RWPE2 (cell line): Measurements from ENCODE around the gene VPS8.

ENCODE experiments used
- ATAC-seq: fragments of 200-7000 bp; cut with Tn5 transposase; 3 replicates; pipeline ENCODE4 v1.9.1; 2021; ENCODE audit warnings: low read depth
- DNase-seq: peaks from one replicate; pipeline ENCODE4 v3.0.0-alpha.2; 2020; ENCODE audit warnings: low spot score
- H3K27ac ChIP-seq: fragments of 450-650 bp; 2 replicates; pipeline ENCODE4 v1.5.1; 2017; ENCODE audit warnings: mild to moderate bottlenecking; ENCODE audit not compliant: poor library complexity, severe bottlenecking
- H3K27me3 ChIP-seq: fragments of 250-450 bp; sonication (Bioruptor Pico); 2 replicates; pipeline ENCODE4 v1.5.1; 2021; ENCODE audit warnings: mild to moderate bottlenecking, moderate library complexity; ENCODE audit not compliant: insufficient read depth, poor library complexity, severe bottlenecking
- H3K36me3 ChIP-seq: fragments of 250-450 bp; sonication (Bioruptor Pico); 2 replicates; pipeline ENCODE4 v1.5.1; 2020; ENCODE audit warnings: low read depth, mild to moderate bottlenecking, moderate library complexity
- H3K4me1 ChIP-seq: fragments of 250-450 bp; sonication (Bioruptor Pico); 2 replicates; pipeline ENCODE4 v1.5.1; 2021; ENCODE audit warnings: mild to moderate bottlenecking, moderate library complexity; ENCODE audit not compliant: insufficient read depth, poor library complexity, severe bottlenecking
- H3K4me3 ChIP-seq: fragments of 250-450 bp; sonication (Bioruptor Pico); 2 replicates; pipeline ENCODE4 v1.5.1; 2021; ENCODE audit warnings: mild to moderate bottlenecking, moderate library complexity; ENCODE audit not compliant: severe bottlenecking
- H3K9me3 ChIP-seq: fragments of 250-450 bp; sonication (Bioruptor Pico); 2 replicates; pipeline ENCODE4 v1.5.1; 2021; ENCODE audit warnings: mild to moderate bottlenecking, moderate library complexity; ENCODE audit not compliant: severe bottlenecking
- TF ChIP-seq, protein P1 (sequence below): fragments of 450-650 bp; IDR thresholded peaks from one replicate; pipeline ENCODE4 v1.5.1; 2017; ENCODE audit warnings: mild to moderate bottlenecking, moderate library complexity; ENCODE audit not compliant: poor library complexity, severe bottlenecking

VPS8 gene

GRCh38 chr3:184811999-184812661, at the start of gene VPS8:
VPS8 (plus strand) TSS chr3:184812166; CDS start chr3:184824633, 12,467 bp downstream.
- Histone ChIP-seq H3K4me1 (no peaks in the 10 kb centered on the region), H3K36me3 (no peaks in the 10 kb centered on the region), H3K27ac (no peak within 1 kb of the TSS), H3K27me3 (no peaks in the 10 kb centered on the region), H3K4me3 (peak within 1 kb of the TSS; percentile 95), H3K9me3 (no peaks in the 10 kb centered on the region)
- TF ChIP-seq, protein P1, sequence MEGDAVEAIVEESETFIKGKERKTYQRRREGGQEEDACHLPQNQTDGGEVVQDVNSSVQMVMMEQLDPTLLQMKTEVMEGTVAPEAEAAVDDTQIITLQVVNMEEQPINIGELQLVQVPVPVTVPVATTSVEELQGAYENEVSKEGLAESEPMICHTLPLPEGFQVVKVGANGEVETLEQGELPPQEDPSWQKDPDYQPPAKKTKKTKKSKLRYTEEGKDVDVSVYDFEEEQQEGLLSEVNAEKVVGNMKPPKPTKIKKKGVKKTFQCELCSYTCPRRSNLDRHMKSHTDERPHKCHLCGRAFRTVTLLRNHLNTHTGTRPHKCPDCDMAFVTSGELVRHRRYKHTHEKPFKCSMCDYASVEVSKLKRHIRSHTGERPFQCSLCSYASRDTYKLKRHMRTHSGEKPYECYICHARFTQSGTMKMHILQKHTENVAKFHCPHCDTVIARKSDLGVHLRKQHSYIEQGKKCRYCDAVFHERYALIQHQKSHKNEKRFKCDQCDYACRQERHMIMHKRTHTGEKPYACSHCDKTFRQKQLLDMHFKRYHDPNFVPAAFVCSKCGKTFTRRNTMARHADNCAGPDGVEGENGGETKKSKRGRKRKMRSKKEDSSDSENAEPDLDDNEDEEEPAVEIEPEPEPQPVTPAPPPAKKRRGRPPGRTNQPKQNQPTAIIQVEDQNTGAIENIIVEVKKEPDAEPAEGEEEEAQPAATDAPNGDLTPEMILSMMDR = peak; percentile 29
- DNase-seq = peak; percentile 95
- ATAC-seq = peak; percentile 91

DNA sequence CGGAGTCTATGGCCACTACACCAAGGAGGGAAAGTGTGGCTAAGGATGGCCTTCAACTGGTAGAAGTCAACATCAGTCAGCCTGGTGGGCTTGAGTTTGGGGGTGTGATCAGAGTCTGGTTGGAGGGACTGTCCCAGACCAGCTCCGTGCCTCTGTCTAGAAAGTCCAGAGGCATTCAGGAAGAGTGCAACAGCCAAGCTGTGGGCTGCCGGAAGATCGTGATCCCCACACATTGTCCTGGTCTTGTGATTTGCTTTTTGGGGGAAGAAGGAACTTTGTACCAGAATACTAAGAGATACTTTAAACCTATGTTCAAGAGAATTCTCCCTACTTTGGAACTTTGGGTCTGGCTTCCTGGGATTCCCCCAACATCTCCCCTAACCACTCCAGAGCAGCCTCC, 47.8 kb upstream of the VPS8 start:
- ATAC-seq (no peak), DNase-seq (no peak)
- Histone ChIP-seq H3K27me3 (no peaks in the 10 kb centered on the region), H3K27ac (peak overlapping the region; percentile 84), H3K4me3 (no peak overlapping the region), H3K4me1 (peaks cover 27% of the 10 kb centered on the region), H3K9me3 (no peaks in the 10 kb centered on the region), H3K36me3 (no peaks in the 10 kb centered on the region)
- TF ChIP-seq, protein P1 = no peak

DNA sequence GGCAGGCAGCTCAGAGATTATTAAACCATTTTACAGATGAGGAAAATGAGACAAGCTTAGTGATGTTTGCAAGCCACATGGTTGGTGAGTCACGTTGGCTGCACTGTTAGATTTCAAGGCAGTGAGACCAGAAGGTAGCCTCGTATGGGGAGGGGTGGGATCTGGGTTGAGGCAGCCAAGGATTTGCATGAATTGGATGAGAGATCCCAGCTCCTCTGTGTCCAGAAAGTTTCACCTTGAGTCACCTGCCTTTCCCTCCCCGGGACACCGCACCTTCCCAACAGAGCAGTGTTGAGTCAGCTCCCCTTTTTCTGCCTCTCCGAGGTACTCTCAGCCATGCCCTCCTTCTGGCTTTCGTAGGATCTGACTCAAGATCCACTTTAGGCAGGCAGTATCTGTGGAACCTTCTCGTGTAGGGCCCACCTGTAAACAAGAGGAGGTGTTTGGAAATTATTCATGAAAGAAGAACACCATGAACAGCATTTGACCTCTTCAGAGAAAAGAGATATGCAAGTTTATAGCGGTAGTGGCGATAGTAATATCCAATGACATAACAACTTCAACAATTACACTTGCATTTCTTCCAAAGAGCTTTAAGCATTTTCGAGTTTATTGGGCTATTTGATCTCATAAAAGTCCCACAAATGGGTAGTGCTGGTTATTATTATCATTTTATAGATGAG, 46.8 kb upstream of the VPS8 start:
- Histone ChIP-seq H3K9me3 (no peaks in the 10 kb centered on the region), H3K4me1 (peaks cover 23% of the 10 kb centered on the region), H3K27ac (peak overlapping the region; percentile 84), H3K36me3 (no peaks in the 10 kb centered on the region), H3K4me3 (no peak overlapping the region), H3K27me3 (no peaks in the 10 kb centered on the region)
- TF ChIP-seq, protein P1 = no peak
- DNase-seq = peak; percentile 82
- ATAC-seq = peak; percentile 88

DNA sequence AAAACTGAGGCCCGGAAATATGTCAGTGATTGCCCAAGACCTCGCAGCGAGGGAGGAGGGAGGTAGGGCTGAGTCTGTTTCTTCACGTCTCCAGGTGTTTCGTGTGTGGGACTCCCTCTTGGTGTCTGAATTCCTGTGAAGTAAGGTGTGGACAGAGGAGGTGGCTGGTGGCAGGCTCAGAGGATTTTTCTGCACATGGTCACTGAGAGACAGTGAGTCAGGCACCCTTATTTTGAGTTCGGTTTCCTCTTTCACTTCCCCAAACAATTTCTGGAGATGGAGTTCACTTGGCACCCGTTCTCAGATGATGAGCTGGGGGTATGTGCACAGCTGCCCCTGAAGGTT, 46.3 kb upstream of the VPS8 start:
- no peaks in the 10 kb centered on the region for H3K27me3 ChIP-seq
- DNase-seq = no peak
- peaks cover 21% of the 10 kb centered on the region for H3K4me1 ChIP-seq
- TF ChIP-seq, protein P1 = no peak
- no peaks in the 10 kb centered on the region for H3K9me3 ChIP-seq
- H3K27ac ChIP-seq = peak overlapping the region; percentile 84
- ATAC-seq = peak; percentile 54
- H3K4me3 ChIP-seq = no peak overlapping the region
- no peaks in the 10 kb centered on the region for H3K36me3 ChIP-seq
